Neural crest cell (in vitro differentiated cells): ENCODE results near the gene GOLGA5. TPM values are rescaled to one million over a fixed set of nuclear protein-coding genes. Genes with fewer than 3 reads are reported as not detected.
"Not testable (repeated sequence)": the region's sequence is repeated elsewhere in the genome, so short reads cannot be mapped to it uniquely, and the experiment has no call there.

ENCODE experiments used
- DNase-seq: peaks from one replicate; pipeline ENCODE4 v3.0.0; 2021; ENCODE audit warnings: low read depth, mixed read lengths, low spot score
- H3K27ac Mint-ChIP-seq: one replicate; pipeline ENCODE4 v1.8.0; 2021; ENCODE audit warnings: mild to moderate bottlenecking, mixed read lengths; ENCODE audit not compliant: unreplicated experiment
- H3K27me3 Mint-ChIP-seq: 2 replicates; pipeline ENCODE4 v1.8.0; 2021; ENCODE audit warnings: low read depth, mild to moderate bottlenecking, mixed read lengths
- H3K36me3 Mint-ChIP-seq: 2 replicates; pipeline ENCODE4 v1.8.0; 2021; ENCODE audit warnings: low read depth, mild to moderate bottlenecking, mixed read lengths
- H3K4me1 Mint-ChIP-seq: 2 replicates; pipeline ENCODE4 v1.8.0; 2021; ENCODE audit warnings: mixed read lengths
- H3K4me3 Mint-ChIP-seq: one replicate; pipeline ENCODE4 v1.8.0; 2021; ENCODE audit warnings: mild to moderate bottlenecking, mixed read lengths
- H3K9me3 Mint-ChIP-seq: 2 replicates; pipeline ENCODE4 v1.8.0; 2021; ENCODE audit warnings: mixed read lengths
- CTCF ChIP-seq: fragments of 200-600 bp; sonication (generic); conservative IDR thresholded peaks from 2 replicates; pipeline ENCODE4 v1.5.0; 2021; ENCODE audit warnings: antibody characterized with exemption, mild to moderate bottlenecking
- total RNA-seq: library from RNA; stranded (reverse); gene quantifications from 2 replicates; pipeline ENCODE4 v1.2.1, GENCODE V29; 2021

GOLGA5 gene
- total RNA-seq, 1 donor from 2014 or later, result 19.8 TPM

- no peak for DNase-seq
- H3K4me1 Mint-ChIP-seq, result no peaks in the 10 kb centered on the region
- no peak for TF ChIP-seq CTCF
- H3K36me3 Mint-ChIP-seq, result no peaks in the 10 kb centered on the region
- H3K27ac Mint-ChIP-seq, result no peak overlapping the region
- H3K27me3 Mint-ChIP-seq, result no peaks in the 10 kb centered on the region
- H3K9me3 Mint-ChIP-seq, result no peaks in the 10 kb centered on the region
- H3K4me3 Mint-ChIP-seq, result no peak overlapping the region
These were observed 6.4 kb downstream of the GOLGA5 start for GRCh38 chr14:92800525-92800924.

GRCh38 chr14:92801917-92802316 is 7.8 kb downstream of the GOLGA5 start:
- Mint-ChIP-seq H3K36me3 (no peaks in the 10 kb centered on the region), H3K27me3 (no peaks in the 10 kb centered on the region), H3K4me1 (no peaks in the 10 kb centered on the region), H3K27ac (no peak overlapping the region), H3K9me3 (no peaks in the 10 kb centered on the region), H3K4me3 (no peak overlapping the region)
- no peak for TF ChIP-seq CTCF
- no peak for DNase-seq

DNA sequence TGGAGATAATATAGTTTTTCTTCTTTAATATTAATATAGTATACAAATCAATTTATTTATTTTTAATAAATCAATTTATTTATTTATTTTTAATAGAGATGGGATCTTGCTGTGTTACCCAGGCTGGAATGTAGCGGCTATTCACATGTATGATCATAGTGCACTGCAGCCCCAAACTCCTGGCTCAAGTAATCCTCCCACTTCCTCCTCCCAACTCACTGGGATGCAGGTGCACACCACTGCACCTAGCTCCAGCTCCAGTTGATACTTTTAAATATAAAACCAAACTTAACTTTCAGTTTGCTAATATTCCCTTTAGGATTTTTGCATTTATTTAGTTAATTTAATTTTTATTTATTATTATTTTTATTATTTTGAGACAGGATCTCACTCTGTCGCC is 8.6 kb downstream of the GOLGA5 start:
- Mint-ChIP-seq H3K4me1 (no peaks in the 10 kb centered on the region), H3K9me3 (no peaks in the 10 kb centered on the region), H3K27ac (no peak overlapping the region), H3K4me3 (no peak overlapping the region), H3K36me3 (peaks cover 4% of the 10 kb centered on the region), H3K27me3 (no peaks in the 10 kb centered on the region)
- no peak for TF ChIP-seq CTCF
- DNase-seq, result no peak

GRCh38 chr14:92813201-92813600 is 19.1 kb downstream of the GOLGA5 start:
- Mint-ChIP-seq H3K4me1 (peaks cover 4% of the 10 kb centered on the region), H3K27me3 (no peaks in the 10 kb centered on the region)
- no peak for TF ChIP-seq CTCF

DNA sequence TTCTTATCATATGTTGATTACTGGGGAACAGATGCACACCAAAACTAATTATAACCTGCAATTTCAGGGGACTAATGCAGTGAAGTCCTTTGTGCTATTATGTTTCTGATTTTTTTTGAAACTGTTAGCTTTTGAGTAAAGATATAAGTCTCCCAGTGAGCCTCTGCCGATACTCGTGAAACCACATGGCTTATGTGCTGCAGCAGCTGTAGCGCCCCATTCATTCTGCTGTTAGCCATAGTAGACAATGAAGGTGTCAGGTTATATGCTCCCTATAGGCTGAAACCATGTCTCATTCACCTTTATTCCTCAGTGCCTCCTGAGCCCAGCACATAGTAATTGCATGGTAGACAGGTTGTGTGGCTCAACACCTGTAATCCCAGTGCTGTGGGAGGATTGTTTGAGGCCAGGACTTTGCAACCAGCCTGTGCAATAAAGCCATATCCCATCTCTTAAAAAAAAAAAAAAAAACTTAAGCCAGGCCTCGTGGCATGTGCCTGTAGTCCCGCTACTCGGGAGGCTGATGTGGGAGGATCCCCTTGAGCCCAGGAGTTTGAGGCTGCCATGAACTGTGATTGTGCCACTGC is 25.0 kb downstream of the GOLGA5 start:
- Mint-ChIP-seq H3K36me3 (peaks cover 9% of the 10 kb centered on the region), H3K27me3 (no peaks in the 10 kb centered on the region), H3K4me3 (no peak overlapping the region), H3K27ac (no peak overlapping the region), H3K4me1 (peaks cover 4% of the 10 kb centered on the region), H3K9me3 (no peaks in the 10 kb centered on the region)
- DNase-seq, result no peak
- TF ChIP-seq CTCF, result no peak

More at GRCh38 chr14:92813201-92813600, 19.1 kb downstream of the GOLGA5 start:
- H3K27ac Mint-ChIP-seq, result no peak overlapping the region
- H3K36me3 Mint-ChIP-seq, result peaks cover 4% of the 10 kb centered on the region
- H3K4me3 Mint-ChIP-seq, result no peak overlapping the region
- H3K9me3 Mint-ChIP-seq, result no peaks in the 10 kb centered on the region
- DNase-seq, result no peak

GRCh38 chr14:92819680-92820535 is 25.8 kb downstream of the GOLGA5 start:
- H3K4me3 Mint-ChIP-seq, H3K27me3 Mint-ChIP-seq, DNase-seq, H3K4me1 Mint-ChIP-seq, H3K27ac Mint-ChIP-seq, H3K9me3 Mint-ChIP-seq: not testable (repeated sequence)
- peaks cover 13% of the 10 kb centered on the region for H3K36me3 Mint-ChIP-seq

GRCh38 chr14:92820536-92820840 is 26.4 kb downstream of the GOLGA5 start:
- not testable (repeated sequence) for DNase-seq, H3K27ac Mint-ChIP-seq, H3K4me1 Mint-ChIP-seq

More at GRCh38 chr14:92820536-92820840, 26.4 kb downstream of the GOLGA5 start:
- H3K4me3 Mint-ChIP-seq, H3K9me3 Mint-ChIP-seq, H3K36me3 Mint-ChIP-seq, H3K27me3 Mint-ChIP-seq: not testable (repeated sequence)
